ENCODE results near the gene KLHL15. TPM values are rescaled to one million over a fixed set of nuclear protein-coding genes. Genes with fewer than 3 reads are reported as not detected.

KLHL15 gene
- polyA plus RNA-seq, 3 donors: 3.2 to 24.4 (median 3.9) TPM

- H3K4me3 ChIP-seq (replicated peaks in 1 of 3; ENCODE audit: low read depth in 2 of 3, low read length in 3 of 3): no peak overlapping the region
- no peaks in the 10 kb centered on the region for H3K9me3 ChIP-seq (replicated peaks in 1 of 2; ENCODE audit: control insufficient read depth in 1 of 2, insufficient read depth in 1 of 2, low read length in 2 of 2)
- no peak overlapping the region for H3K9ac ChIP-seq (ENCODE audit: insufficient read depth, low read length, poor library complexity, severe bottlenecking)
- no peak for DNase-seq
- H3K79me2 ChIP-seq (ENCODE audit: insufficient read depth, low read length): peaks cover 88% of the 10 kb centered on the region
- Mint-ChIP-seq H3K4me3 (no peak overlapping the region), H3K36me3 (peaks cover 12 to 25% of the 10 kb centered on the region in 2 donors), H3K9me3 (peaks cover 0 to 2% (median 2%) of the 10 kb centered on the region in 7 donors), H3K4me1 (peaks cover 5% of the 10 kb centered on the region), H3K27ac (no peak overlapping the region), H3K27me3 (ENCODE audit: low read depth in 3 of 3) (peaks cover 0 to 79% (median 3%) of the 10 kb centered on the region in 3 donors)
- peaks cover 18% of the 10 kb centered on the region for H4K20me1 ChIP-seq (ENCODE audit: insufficient read depth, low read length)
- H3K4me1 ChIP-seq (ENCODE audit: control insufficient read depth in 1 of 2, insufficient read depth in 2 of 2, low read length in 2 of 2): no peaks in the 10 kb centered on the region
- no peak overlapping the region for H3K4me2 ChIP-seq (replicated peaks; ENCODE audit: extremely low read depth, low read length, poor library complexity, severe bottlenecking)
- TF ChIP-seq CTCF (IDR thresholded peaks at IDR 0.05): no peak
- H3K27ac ChIP-seq (ENCODE audit: low read depth in 1 of 2, low read length in 2 of 2): no peak overlapping the region
- peaks cover 0 to 34% of the 10 kb centered on the region in 2 donors for H3K27me3 ChIP-seq (ENCODE audit: control insufficient read depth in 2 of 2, insufficient read depth in 2 of 2, low read length in 2 of 2)
- no peaks in the 10 kb centered on the region for H3K36me3 ChIP-seq (replicated peaks in 1 of 2; ENCODE audit: control insufficient read depth in 1 of 2, insufficient read depth in 2 of 2, low read length in 2 of 2)
- WGBS (ENCODE audit: insufficient coverage): 100% methylated on average over 1 of the region's 1 CpG
- H2AFZ ChIP-seq (ENCODE audit: insufficient read depth, low read depth, low read length, poor library complexity, severe bottlenecking): no peak overlapping the region
- intact Hi-C loops (cut with micrococcal nuclease): no loop called here
These were observed 14.7 kb downstream of the KLHL15 start for GRCh38 chrX:24012266-24012665.

GRCh38 chrX:24005867-24006266 is 21.1 kb downstream of the KLHL15 start:
- Histone ChIP-seq H2AFZ (ENCODE audit: insufficient read depth, low read depth, low read length, poor library complexity, severe bottlenecking) (no peak overlapping the region), H3K4me3 (replicated peaks in 1 of 3; ENCODE audit: low read depth in 2 of 3, low read length in 3 of 3) (no peak overlapping the region), H3K27ac (ENCODE audit: low read depth in 1 of 2, low read length in 2 of 2) (no peak overlapping the region), H4K20me1 (ENCODE audit: insufficient read depth, low read length) (peaks cover 25% of the 10 kb centered on the region), H3K36me3 (replicated peaks in 1 of 2; ENCODE audit: control insufficient read depth in 1 of 2, insufficient read depth in 2 of 2, low read length in 2 of 2) (peaks cover 11 to 25% of the 10 kb centered on the region in 2 donors), H3K9me3 (replicated peaks in 1 of 2; ENCODE audit: control insufficient read depth in 1 of 2, insufficient read depth in 1 of 2, low read length in 2 of 2) (no peaks in the 10 kb centered on the region), H3K79me2 (ENCODE audit: insufficient read depth, low read length) (peaks cover 41% of the 10 kb centered on the region), H3K4me1 (ENCODE audit: control insufficient read depth in 1 of 2, insufficient read depth in 2 of 2, low read length in 2 of 2) (no peaks in the 10 kb centered on the region), H3K27me3 (ENCODE audit: control insufficient read depth in 2 of 2, insufficient read depth in 2 of 2, low read length in 2 of 2) (peaks cover 0 to 28% of the 10 kb centered on the region in 2 donors), H3K4me2 (replicated peaks; ENCODE audit: extremely low read depth, low read length, poor library complexity, severe bottlenecking) (no peak overlapping the region), H3K9ac (ENCODE audit: insufficient read depth, low read length, poor library complexity, severe bottlenecking) (no peak overlapping the region)
- 90% methylated on average over 4 of the region's 9 CpGs for WGBS (ENCODE audit: insufficient coverage)
- H3K4me3 Mint-ChIP-seq: no peak overlapping the region
- peaks cover 28 to 30% of the 10 kb centered on the region in 2 donors for H3K36me3 Mint-ChIP-seq
- TF ChIP-seq CTCF (IDR thresholded peaks at IDR 0.05): no peak
- no peak for DNase-seq
- peaks cover 0 to 3% (median 2%) of the 10 kb centered on the region in 7 donors for H3K9me3 Mint-ChIP-seq
- no peak overlapping the region for H3K27ac Mint-ChIP-seq
- H3K4me1 Mint-ChIP-seq: peaks cover 2% of the 10 kb centered on the region
- intact Hi-C loops (cut with micrococcal nuclease): no loop called here
- H3K27me3 Mint-ChIP-seq (ENCODE audit: low read depth in 3 of 3): peaks cover 0 to 63% (median 0%) of the 10 kb centered on the region in 3 donors
